GM21576 (cell line): ENCODE measurements around the gene WFDC8.
"Not testable (repeated sequence)": the region's sequence is repeated elsewhere in the genome, so short reads cannot be mapped to it uniquely, and the experiment has no call there.

ENCODE experiments used
- ATAC-seq: cut with Tn5 transposase; IDR thresholded peaks from one replicate; pipeline ENCODE4 v1.9.1; 2021; ENCODE audit warnings: mild to moderate bottlenecking, moderate library complexity; ENCODE audit not compliant: unreplicated experiment

WFDC8 gene

GRCh38 chr20:45579184-45579583, at the start of gene WFDC8:
Gene WFDC8, minus strand, starts transcription at chr20:45579284. Its CDS starts 37 bp downstream, at chr20:45579247.
- no peak for ATAC-seq

DNA sequence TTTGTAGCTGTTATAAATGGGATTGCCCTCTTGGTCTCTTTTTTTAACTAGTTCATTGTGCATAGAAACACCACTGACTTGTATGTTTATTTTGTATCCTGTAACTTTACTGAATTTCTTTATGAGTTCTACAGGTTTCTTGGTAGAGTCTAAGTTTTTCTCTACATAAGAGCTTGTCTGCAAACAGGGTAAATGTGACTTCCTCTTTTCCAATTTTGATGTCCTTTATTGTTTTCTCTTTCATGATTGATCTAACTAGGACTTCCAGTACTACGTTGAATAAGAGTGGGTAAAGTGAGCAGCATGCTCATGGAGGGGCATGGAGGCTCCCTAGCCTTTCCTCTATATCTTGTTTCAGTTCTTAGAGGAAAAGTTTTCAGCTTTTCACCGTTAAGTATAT, 47.5 kb upstream of the WFDC8 start:
- no peak for ATAC-seq

- no peak for ATAC-seq
Observed at GRCh38 chr20:45621593-45621992, 42.5 kb upstream of the WFDC8 start.

DNA sequence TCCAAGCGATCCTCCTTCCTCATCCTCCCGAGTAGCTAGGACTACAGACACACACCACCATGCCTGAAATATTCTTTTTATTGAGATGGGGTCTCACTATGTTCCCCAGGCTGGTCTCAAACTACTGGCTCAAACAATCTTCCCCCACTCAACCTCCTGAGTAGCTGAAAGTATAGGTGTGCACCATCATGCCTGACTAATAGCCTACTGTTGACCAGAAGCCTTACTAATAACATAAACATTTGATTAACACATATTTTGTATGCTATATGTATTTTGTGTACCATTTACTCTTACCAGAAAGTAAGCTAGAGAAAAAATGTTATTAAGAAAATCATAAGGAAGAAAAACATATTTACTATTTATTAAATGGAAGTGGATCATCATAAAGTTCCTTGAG, 38.5 kb upstream of the WFDC8 start:
- no peak for ATAC-seq

DNA sequence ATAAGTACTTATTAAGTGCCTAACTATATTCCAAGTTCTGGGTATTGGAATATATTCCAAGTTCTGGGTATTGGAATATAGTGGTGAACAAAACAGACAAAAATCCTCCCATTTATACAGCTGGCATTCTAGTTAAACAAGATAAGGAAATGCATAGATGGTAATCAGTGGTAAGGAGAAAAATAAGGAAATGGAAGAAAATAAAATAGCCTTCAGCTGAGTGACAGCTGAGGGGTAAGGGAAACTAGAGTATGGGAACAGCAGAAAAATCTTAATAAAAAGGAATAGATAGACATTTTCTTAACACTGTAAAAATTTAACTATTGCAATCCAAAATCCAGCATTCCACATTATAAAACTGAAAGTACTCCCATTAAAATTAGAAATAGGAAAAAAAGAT, 33.2 kb upstream of the WFDC8 start:
- ATAC-seq: no peak

DNA sequence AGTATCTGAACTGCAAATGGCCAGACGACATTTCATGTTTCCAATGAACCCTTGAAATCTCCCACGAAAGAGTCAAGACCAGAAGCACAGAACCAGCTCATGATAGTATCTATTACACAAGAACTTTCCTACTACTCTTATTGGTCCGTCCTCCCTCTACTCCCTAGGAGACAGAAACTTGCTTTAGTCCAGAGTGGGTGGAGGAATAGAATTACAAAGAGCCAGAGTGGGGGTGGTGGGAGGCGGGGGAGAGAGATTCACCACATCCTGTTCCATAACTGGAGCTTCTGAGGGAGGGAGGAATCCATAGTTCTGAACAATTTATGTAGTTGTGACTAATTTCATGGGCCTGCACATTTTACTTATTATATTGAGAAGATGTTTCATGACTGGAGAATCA, 32.0 kb upstream of the WFDC8 start:
- ATAC-seq: no peak

DNA sequence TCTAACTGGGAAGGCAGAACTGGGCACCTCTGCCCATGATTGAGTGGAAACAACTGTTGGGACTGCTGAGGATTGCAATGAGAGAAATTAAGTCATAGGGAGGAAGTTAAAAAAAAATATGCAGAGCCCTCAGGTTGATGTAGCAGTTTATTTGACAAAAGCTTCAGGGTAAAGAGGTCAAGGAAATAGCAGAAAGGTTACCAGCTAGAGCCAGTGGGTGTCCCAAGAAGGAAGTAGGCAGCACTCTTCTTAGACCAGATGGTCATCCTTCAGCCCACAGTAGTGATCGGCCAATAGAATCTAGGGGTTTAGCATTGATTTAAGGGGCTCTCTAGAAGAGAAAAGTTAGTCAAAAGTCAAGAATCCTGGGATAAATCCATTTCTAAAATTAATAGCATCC, 28.7 kb upstream of the WFDC8 start:
- no peak for ATAC-seq

GRCh38 chr20:45595235-45595634, 16.2 kb upstream of the WFDC8 start:
- no peak for ATAC-seq

GRCh38 chr20:45593498-45593897, 14.4 kb upstream of the WFDC8 start:
- ATAC-seq: no peak

- ATAC-seq: peak; percentile 49
Observed at GRCh38 chr20:45592574-45593189, 13.6 kb upstream of the WFDC8 start.

DNA sequence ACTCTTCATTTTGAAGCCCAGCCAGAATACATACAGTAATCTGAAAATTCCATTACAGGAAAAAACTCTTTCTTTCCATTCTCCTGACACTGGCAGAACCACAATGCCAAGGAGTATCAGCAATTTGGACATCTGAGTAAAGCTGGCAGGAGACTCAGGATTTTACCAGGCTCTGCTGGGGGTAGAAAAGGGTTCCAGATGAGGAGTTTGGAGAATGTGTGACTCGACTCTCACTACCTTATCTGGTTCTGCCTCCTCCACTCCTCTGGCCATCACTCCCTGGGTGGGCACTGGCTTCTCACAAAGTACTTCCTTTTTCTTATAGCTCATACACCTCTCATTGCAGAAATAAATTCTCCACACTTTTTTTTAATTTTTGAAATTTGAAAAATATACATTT, 10.6 kb upstream of the WFDC8 start:
- ATAC-seq: no peak

DNA sequence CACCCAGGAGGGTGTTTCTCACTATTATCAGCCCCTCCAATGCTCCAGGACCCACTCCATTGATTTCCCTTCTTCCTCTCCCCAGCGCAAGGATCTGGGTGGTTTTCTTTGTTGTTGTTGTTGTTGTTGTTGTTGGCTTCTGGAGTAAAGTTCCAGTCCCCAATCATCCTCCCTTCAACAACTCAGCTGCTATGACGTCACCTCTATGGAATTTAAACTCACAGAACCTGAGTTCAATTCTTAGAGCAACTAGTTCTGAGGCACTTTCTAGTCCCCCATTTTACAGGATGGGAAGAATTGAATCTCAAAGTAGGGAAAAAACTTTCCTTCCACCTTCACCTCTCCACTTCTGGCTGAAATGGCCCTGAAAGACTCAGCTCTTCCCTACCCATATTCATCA, 9.7 kb upstream of the WFDC8 start:
- ATAC-seq: no peak

- ATAC-seq: not testable (repeated sequence)
Observed at GRCh38 chr20:45585986-45586385, 6.9 kb upstream of the WFDC8 start.

DNA sequence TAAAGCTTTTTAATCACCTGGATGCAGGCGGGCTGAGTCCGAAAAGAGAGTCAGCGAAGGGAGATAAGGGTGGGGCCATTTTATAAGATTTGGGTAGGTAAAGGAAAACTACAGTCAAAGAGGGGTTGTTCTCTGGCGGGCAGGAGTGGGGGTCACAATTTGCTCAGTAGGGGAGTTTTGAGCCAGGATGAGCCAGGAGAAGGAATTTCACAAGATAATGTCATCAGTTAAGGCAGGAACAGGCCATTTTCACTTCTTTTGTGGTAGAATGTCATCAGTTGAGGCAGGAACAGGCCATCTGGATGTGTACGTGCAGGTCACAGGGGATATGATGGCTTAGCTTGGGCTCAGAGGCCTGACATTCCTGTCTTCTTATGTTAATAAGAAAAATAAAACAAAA, 5.2 kb upstream of the WFDC8 start:
- ATAC-seq: not testable (repeated sequence)

- no peak for ATAC-seq
Observed at GRCh38 chr20:45583502-45583901, 4.4 kb upstream of the WFDC8 start.

DNA sequence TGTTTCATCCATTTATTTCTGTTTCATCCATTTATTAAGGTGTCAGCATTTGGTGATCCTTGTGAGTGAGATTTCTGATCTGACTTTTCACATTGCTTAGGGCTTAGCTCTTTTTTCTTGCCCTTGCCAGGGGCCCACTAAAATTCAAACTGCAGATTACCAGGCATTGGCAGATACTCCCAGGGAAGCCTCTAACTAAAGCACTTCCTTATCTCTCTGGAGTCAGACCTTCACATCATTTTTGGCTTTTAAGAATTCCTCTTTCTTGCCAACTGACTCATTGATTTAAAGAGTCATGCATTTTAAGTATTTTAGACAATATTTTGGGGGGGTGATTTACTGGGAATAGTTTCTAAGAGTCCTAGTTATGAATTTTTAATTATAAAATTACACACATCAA, 2.6 kb upstream of the WFDC8 start:
- ATAC-seq: no peak

- ATAC-seq: no peak
Observed at GRCh38 chr20:45578231-45578630, 853 bp downstream of the WFDC8 start.

GRCh38 chr20:45576995-45577394, 2.1 kb downstream of the WFDC8 start:
- ATAC-seq: no peak

GRCh38 chr20:45575931-45576330, 3.2 kb downstream of the WFDC8 start:
- ATAC-seq: no peak

DNA sequence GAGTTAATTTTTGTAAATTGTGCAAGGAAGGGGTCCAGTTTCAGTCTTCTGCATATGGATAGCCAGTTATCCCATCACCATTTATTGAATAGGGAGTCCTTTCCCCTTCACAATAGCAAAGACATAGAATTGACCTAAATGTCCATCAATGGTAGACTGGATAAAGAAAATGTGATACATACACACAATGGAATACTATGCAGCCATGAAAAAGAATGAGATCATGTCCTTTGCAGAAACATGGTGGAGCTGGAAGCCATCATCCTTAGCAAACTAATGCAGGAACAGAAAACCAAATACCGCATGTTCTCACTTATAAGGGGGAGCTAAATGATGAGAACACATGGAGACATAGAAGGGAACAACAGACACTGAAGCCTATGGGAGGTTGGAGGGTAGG, 9.4 kb downstream of the WFDC8 start:
- ATAC-seq: not testable (repeated sequence)

GRCh38 chr20:45564760-45565276, 14.3 kb downstream of the WFDC8 start:
- ATAC-seq: no peak

DNA sequence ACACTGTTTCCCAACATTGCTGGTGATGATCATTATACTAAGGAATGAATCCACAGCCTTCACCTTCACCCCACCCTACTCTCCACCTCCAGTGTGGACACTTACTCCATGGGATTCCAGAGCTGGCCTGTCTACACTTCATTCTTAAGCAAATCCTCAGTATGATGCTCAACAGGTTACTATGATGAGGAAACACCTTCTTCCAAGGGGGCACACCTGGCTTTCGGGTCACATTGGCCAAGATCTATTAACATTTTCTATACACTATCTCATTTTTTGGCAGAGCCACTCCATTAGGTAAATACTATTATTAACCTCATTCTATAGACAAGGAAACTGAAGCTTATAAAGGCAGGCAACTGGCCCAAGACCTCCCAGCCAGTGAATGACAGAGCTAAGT, 23.9 kb downstream of the WFDC8 start:
- ATAC-seq: no peak

DNA sequence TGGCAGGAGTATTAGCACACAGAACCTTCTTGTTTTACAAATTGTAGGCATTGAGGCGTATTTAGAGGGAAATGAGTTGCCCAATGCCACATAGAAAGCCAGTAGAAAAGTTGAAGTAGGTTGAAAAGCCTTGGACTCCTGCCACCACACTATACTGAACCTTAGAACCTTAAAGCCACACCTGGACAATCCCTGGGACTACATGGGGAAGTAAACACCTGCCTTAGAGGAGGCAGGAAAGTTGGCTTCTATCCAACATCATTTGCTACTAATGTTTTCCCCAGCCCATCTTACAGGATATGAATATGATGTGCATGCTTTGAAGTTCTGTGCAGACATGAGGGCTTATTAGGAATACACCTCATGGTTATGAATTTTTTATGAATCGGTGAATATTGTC, 26.6 kb downstream of the WFDC8 start:
- ATAC-seq: no peak
